Liver (tissue), 3 donors: ENCODE results near the gene VPS13C.

Experiments
- ATF3 ChIP-seq: IDR thresholded peaks from 2 replicates; pipeline ENCODE4 v1.6.1; 2016; ENCODE audit warnings: antibody characterized with exemption
- CTCF ChIP-seq: fragments of 150-350 bp; IDR thresholded peaks from 2 replicates; pipeline ENCODE4 v1.5.1; 2017; ENCODE audit warnings: improper control_type of control experiment, low read depth, low read length; ENCODE audit not compliant: missing input control
- JUND ChIP-seq, 2 donors: IDR thresholded peaks; 2 replicates each; pipeline ENCODE4 v1.6.1; 2016; ENCODE audit warnings: antibody characterized with exemption in 2 of 2
- REST ChIP-seq: IDR thresholded peaks from 2 replicates; pipeline ENCODE4 v1.6.1; 2016; ENCODE audit warnings: antibody characterized with exemption, mild to moderate bottlenecking
- TAF1 ChIP-seq: conservative IDR thresholded peaks from 2 replicates; pipeline ENCODE4 v1.6.1; 2016; ENCODE audit warnings: antibody characterized with exemption, mild to moderate bottlenecking
- YY1 ChIP-seq: IDR thresholded peaks from 2 replicates; pipeline ENCODE4 v1.6.1; 2016; ENCODE audit warnings: antibody characterized with exemption, mild to moderate bottlenecking
- TF ChIP-seq, protein P1 (sequence below): IDR thresholded peaks from 2 replicates; pipeline ENCODE4 v1.6.1; 2016; ENCODE audit warnings: antibody characterized with exemption
- donor health status: healthy.
- donor health status: healthy.

DNA sequence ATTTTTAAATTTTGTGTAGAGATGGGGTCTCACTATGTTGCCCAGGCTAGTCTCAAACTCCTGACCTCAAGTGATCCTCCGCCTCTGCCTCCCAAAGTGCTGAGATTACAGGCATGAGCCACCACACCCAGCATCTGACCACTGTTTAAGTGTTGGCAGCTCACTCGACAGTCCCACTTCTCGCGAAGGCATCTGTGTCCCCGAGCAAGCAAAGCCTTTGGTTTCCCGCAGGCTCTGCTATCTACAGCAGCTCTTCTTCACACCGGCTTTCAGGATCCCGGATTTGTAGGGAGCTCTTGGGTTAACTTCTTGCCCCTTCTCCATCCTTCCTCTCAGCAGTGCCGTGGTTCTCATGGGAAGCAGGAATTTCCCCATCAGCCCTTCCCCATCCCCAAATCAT is 240.9 kb downstream of the VPS13C start:
- TF ChIP-seq YY1 (no peak), JUND (IDR thresholded peaks at IDR 0.05) (no peak), CTCF (no peak), ATF3 (no peak), TAF1 (no peak), REST (no peak)
- TF ChIP-seq, protein P1, sequence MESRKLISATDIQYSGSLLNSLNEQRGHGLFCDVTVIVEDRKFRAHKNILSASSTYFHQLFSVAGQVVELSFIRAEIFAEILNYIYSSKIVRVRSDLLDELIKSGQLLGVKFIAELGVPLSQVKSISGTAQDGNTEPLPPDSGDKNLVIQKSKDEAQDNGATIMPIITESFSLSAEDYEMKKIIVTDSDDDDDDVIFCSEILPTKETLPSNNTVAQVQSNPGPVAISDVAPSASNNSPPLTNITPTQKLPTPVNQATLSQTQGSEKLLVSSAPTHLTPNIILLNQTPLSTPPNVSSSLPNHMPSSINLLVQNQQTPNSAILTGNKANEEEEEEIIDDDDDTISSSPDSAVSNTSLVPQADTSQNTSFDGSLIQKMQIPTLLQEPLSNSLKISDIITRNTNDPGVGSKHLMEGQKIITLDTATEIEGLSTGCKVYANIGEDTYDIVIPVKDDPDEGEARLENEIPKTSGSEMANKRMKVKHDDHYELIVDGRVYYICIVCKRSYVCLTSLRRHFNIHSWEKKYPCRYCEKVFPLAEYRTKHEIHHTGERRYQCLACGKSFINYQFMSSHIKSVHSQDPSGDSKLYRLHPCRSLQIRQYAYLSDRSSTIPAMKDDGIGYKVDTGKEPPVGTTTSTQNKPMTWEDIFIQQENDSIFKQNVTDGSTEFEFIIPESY = no peak
